Neutrophil (primary cell): ENCODE results near the gene CPE.

Experiments
- H3K27ac ChIP-seq: fragments of 200-600 bp; sonication (generic); 2 replicates; pipeline ENCODE4 v1.5.1; 2016; ENCODE audit warnings: mild to moderate bottlenecking, moderate library complexity
- H3K27me3 ChIP-seq: fragments of 200-600 bp; sonication (generic); 2 replicates; pipeline ENCODE4 v1.6.0; 2016; ENCODE audit warnings: mild to moderate bottlenecking
- H3K36me3 ChIP-seq: fragments of 200-600 bp; sonication (generic); 2 replicates; pipeline ENCODE4 v1.5.1; 2017
- H3K4me1 ChIP-seq, 2 experiments: fragments of 200-600 bp in 1 of 2; sonication (generic) in 1 of 2; 1 replicate in 1 of 2; 2 replicates in 1 of 2; pipeline versions ENCODE4 v1.5.1 to v1.6.1; 2013 to 2016; ENCODE audit warnings: low read depth in 1 of 2, low read length in 1 of 2, mild to moderate bottlenecking in 1 of 2, moderate library complexity in 1 of 2; ENCODE audit not compliant: control insufficient read depth in 1 of 2, insufficient read depth in 1 of 2
- H3K4me3 ChIP-seq, 2 experiments: fragments of 200-600 bp in 1 of 2; sonication (generic) in 1 of 2; 1 replicate in 1 of 2; 2 replicates in 1 of 2; pipeline ENCODE4 v1.5.1; 2013 to 2016; ENCODE audit warnings: low read depth in 1 of 2, low read length in 1 of 2, mild to moderate bottlenecking in 1 of 2, moderate library complexity in 1 of 2
- H3K9me3 ChIP-seq: fragments of 200-600 bp; sonication (generic); 2 replicates; pipeline ENCODE4 v1.5.1; 2016
- TF ChIP-seq, protein P1 (sequence below): fragments of 200-600 bp; sonication (generic); IDR thresholded peaks from 2 replicates; pipeline ENCODE4 v1.5.1; 2016; ENCODE audit warnings: antibody characterized with exemption

CPE gene

DNA sequence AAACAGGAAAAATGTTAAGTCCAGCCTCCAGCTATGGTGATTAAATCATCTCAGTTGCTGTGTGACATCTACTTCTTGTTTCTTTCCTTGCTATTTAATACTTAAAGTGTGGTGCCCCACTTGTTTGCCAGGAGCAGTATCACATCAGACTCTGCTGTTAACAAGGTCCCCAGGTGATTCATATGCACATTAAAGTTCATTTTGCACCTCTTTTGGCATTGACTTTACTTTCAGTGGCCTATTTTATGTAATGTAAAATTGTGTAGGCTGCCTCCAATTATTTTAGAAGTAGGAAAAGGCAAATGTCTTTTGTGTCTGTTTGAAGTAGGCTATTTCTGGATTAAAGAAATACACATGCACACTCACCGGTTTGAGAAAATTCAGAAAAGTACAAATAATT lies 47.5 kb downstream of the CPE start:
- Histone ChIP-seq H3K27ac (no peak overlapping the region), H3K36me3 (no peaks in the 10 kb centered on the region), H3K4me3 (no peak overlapping the region), H3K9me3 (no peaks in the 10 kb centered on the region), H3K4me1 (no peaks in the 10 kb centered on the region), H3K27me3 (no peaks in the 10 kb centered on the region)
- TF ChIP-seq, protein P1, sequence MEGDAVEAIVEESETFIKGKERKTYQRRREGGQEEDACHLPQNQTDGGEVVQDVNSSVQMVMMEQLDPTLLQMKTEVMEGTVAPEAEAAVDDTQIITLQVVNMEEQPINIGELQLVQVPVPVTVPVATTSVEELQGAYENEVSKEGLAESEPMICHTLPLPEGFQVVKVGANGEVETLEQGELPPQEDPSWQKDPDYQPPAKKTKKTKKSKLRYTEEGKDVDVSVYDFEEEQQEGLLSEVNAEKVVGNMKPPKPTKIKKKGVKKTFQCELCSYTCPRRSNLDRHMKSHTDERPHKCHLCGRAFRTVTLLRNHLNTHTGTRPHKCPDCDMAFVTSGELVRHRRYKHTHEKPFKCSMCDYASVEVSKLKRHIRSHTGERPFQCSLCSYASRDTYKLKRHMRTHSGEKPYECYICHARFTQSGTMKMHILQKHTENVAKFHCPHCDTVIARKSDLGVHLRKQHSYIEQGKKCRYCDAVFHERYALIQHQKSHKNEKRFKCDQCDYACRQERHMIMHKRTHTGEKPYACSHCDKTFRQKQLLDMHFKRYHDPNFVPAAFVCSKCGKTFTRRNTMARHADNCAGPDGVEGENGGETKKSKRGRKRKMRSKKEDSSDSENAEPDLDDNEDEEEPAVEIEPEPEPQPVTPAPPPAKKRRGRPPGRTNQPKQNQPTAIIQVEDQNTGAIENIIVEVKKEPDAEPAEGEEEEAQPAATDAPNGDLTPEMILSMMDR, result no peak

DNA sequence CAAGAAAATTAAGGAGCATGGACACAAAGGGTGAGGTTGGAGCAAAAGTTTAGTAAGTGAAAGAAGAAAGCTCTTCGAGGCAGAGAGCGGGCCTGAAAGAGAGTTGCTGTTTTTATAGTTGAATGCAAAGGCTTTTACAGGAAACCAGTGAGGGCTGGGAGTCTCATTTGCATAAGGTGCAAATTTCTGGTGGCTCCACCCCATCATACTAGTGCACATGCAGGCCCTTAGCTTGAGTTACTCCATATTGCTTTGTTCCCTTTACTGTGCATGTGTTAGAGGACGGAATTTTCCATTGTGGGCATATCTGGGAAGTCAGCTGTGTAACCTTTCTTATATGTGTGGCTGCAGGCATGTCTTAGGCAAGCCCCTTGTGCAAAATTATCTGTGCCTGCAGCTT lies 48.0 kb downstream of the CPE start:
- no peaks in the 10 kb centered on the region for H3K36me3 ChIP-seq
- H3K27me3 ChIP-seq, result no peaks in the 10 kb centered on the region
- H3K4me3 ChIP-seq, result no peak overlapping the region
- no peaks in the 10 kb centered on the region for H3K9me3 ChIP-seq
- no peak overlapping the region for H3K27ac ChIP-seq
- no peaks in the 10 kb centered on the region for H3K4me1 ChIP-seq
- TF ChIP-seq, protein P1, result no peak

DNA sequence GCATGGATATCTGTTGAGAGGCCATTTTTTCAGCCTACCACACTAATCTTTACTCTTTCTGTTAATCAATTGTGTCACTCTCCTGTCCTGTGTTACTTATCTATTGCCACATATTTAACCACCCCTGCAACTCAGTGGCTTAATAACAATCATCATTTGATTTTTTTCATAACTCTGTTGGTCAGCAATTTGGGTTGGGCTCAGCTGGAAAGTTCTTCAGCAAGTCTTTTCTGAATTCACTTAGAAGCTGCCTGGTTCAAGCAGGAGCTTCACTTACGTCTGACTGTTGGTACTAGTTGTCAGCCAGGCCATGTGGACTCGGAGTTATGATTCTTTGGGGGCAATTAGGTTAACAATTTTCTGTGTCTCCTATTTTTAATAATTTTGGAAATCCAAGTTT lies 50.1 kb downstream of the CPE start:
- H3K36me3 ChIP-seq, result no peaks in the 10 kb centered on the region
- TF ChIP-seq, protein P1, result no peak
- no peaks in the 10 kb centered on the region for H3K27me3 ChIP-seq
- H3K4me1 ChIP-seq, result no peaks in the 10 kb centered on the region
- no peak overlapping the region for H3K27ac ChIP-seq
- H3K9me3 ChIP-seq, result no peaks in the 10 kb centered on the region
- no peak overlapping the region for H3K4me3 ChIP-seq

DNA sequence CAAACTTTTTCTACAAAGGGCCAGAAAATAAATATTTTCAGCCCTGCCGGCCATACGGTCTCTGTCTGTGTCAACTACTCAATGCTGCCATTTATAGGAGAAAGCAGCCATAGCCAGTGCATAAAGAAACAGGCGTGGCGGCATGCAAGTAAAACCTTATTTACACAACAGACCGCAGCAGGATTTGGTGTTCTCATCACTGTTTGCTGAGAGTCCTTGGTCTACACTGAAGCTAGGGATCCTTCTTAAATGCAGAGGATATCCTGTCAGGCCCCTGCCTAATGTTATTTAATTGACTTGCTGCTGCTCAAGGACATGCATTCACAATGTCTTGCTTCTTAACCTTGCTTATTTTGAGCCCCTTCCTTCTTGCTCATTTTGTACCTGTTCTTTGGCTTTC lies 54.7 kb downstream of the CPE start:
- TF ChIP-seq, protein P1, result no peak
- Histone ChIP-seq H3K36me3 (no peaks in the 10 kb centered on the region), H3K27ac (no peak overlapping the region), H3K27me3 (no peaks in the 10 kb centered on the region), H3K4me3 (no peak overlapping the region), H3K9me3 (no peaks in the 10 kb centered on the region), H3K4me1 (no peaks in the 10 kb centered on the region)

DNA sequence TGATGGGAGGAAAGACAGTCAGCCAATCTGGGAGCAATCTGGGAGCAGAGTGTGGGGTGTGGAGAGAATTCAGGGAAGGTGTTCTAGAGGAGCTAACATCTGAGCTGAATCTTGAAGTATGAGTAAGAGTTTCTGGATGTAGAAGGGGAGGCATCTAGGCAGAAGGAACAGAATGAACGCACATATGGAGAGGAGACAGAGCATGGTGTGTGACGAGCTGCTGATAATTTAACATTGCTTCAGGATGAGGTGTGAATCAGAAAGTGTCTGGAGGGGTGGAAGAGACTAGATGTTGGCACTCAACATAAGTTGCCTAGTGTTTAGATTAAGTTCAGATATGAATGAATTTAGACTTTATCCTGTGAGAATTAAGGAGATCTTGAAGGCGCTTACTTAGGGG lies 58.9 kb downstream of the CPE start:
- no peak overlapping the region for H3K4me3 ChIP-seq
- TF ChIP-seq, protein P1, result no peak
- H3K9me3 ChIP-seq, result no peaks in the 10 kb centered on the region
- H3K27ac ChIP-seq, result no peak overlapping the region
- H3K36me3 ChIP-seq, result no peaks in the 10 kb centered on the region
- peaks cover 7% of the 10 kb centered on the region for H3K27me3 ChIP-seq
- no peaks in the 10 kb centered on the region for H3K4me1 ChIP-seq

DNA sequence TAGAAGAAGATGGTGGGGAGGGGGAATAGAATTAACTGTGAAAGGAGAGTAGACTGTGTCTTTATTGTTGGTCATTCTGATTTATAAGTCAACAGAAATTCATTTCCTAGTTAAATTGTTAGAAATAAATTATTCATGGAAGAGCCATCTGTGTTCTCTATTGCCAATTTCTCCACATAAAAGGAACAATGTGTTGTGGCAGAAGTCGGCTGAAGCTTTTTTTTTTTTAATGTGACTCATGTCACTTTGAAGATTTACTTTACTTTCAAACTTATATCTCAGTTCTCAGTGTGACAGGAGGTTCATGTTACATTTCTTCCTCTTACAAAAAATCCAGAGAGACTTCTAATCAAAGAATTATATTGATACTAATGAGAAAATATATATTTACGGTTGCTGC lies 60.5 kb downstream of the CPE start:
- Histone ChIP-seq H3K36me3 (no peaks in the 10 kb centered on the region), H3K4me1 (no peaks in the 10 kb centered on the region), H3K27ac (no peak overlapping the region), H3K27me3 (peaks cover 7% of the 10 kb centered on the region), H3K9me3 (no peaks in the 10 kb centered on the region), H3K4me3 (no peak overlapping the region)
- TF ChIP-seq, protein P1, result no peak
